HTR-8/SVneo (cell line): Measurements from ENCODE around the gene ATE1.
"Not testable (repeated sequence)": the region's sequence is repeated elsewhere in the genome, so short reads cannot be mapped to it uniquely, and the experiment has no call there.

Experiments used
- DNase-seq: peaks from one replicate; pipeline ENCODE4 v3.0.0; 2011; ENCODE audit warnings: low spot score, mixed read lengths; ENCODE audit not compliant: insufficient read length
- FAIRE-seq: peaks from 2 replicates; lab custom pipeline; 2011; peaks lifted over from hg19 to GRCh38; lab: Jason Lieb, UNC

The ATE1 gene

DNA sequence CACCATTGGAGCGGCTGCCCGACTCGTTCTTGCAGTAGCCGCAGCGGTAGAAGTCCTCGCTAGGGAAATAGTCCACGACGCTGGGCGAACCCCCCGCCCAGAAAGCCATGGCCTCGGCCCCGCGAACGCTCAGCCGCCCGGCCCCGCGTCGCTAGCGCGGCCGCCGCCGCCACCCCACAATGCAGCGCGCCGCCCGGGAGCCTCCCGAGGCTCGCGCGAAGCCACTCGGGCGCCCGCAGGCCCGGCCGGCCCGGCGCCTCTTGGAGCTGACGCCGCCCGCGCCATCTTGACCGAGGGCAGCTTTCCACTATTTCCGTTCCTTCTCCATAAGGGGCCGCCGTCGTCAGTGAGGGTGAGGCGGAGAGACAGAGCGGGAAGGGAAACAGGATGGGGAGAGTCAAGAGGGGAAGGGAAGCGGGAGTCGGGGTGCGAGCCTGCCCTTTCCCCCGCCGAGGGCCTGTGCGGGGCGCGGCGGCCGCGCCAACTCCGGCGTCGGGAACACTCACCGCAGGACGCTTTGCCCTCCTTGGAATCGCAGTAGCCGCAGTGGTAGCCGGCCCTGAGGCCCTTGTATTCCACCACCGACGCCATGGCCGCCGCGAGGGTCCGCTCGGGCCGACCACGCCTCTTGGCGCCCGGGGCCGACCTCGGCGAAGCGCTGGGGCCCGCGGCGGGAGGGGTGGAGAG, at the start of gene ATE1:
Gene ATE1, minus strand, starts transcription at position 191 of the 687 bp plus-strand sequence. Its CDS starts 82 bp downstream, at position 109.
- FAIRE-seq, result no peak

GRCh38 chr10:121976607-121977006, 48.8 kb upstream of the ATE1 start:
- DNase-seq, result no peak
- FAIRE-seq, result no peak

More for the DNA sequence above, at the start of gene ATE1:
- peak; percentile 66 for DNase-seq

DNA sequence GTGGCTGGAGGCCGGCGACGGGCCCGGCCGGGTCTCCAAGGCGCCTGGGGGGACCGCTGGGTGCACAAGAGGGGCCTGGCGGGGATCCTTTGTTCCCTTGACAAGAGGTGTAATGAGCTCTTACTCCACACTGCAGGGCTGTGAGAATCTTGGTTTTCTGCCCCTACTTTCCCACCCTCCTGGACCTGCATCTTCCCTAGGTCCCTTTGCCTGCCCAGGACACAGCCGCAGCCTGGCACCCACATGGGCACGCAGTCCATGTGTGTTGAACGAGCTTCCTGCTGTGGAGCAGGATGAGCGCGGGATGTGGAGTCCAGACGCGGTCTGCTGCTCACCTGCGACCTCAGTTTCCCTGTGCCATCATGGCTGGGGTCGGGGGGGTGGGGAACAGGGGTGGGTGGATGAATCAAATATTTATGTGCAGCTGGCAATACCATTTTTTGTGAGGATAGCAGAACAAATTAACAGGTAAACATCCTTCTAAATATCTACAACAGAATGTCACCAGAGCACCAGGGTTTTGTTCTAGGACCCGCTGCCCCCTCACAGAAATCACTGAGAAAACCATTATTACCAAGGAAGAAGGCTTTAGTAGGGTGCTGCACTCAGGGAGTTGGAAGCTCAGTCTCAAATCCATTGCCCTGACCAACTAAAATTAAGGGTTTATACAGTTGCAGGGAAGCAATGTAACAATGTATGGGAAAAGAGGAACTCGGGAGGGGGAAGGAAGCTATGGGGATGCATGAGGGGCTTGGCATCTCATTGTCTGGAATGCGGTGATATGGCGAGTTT, 47.7 kb upstream of the ATE1 start:
- FAIRE-seq, result no peak

GRCh38 chr10:121974535-121975294, 46.9 kb upstream of the ATE1 start, which contains the start of gene NSMCE4A:
Gene NSMCE4A (minus strand): TSS chr10:121975217. CDS start chr10:121975165, 52 bp downstream.
- FAIRE-seq (no peak), DNase-seq (peak; percentile 61)

More for the DNA sequence above, 47.7 kb upstream of the ATE1 start:
- DNase-seq, result no peak

GRCh38 chr10:121974019-121974534, 46.2 kb upstream of the ATE1 start:
- no peak for DNase-seq
- no peak for FAIRE-seq

- not testable (repeated sequence) for FAIRE-seq, DNase-seq
Observed at GRCh38 chr10:121969086-121969485, 41.3 kb upstream of the ATE1 start.

GRCh38 chr10:121965996-121966395, 38.2 kb upstream of the ATE1 start:
- FAIRE-seq (no peak), DNase-seq (no peak)

DNA sequence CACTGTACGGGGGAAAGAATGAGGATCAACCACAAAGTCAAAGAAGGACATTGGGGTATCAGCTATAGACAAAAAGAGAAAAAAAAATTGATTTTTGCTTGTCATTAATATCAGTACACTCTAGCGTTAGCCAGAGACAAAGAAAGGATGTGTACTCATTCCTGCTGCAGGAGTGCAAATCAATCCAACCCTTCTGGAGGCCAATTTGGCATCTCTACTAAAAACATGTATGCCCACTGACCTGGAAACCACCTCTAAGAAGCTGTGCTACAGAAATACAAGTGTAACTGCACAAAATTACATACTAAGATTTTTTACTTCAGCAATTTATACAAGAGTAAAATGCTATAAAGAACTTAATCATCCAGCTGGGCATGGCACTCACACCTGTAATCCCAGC, 33.6 kb upstream of the ATE1 start:
- no peak for DNase-seq

DNA sequence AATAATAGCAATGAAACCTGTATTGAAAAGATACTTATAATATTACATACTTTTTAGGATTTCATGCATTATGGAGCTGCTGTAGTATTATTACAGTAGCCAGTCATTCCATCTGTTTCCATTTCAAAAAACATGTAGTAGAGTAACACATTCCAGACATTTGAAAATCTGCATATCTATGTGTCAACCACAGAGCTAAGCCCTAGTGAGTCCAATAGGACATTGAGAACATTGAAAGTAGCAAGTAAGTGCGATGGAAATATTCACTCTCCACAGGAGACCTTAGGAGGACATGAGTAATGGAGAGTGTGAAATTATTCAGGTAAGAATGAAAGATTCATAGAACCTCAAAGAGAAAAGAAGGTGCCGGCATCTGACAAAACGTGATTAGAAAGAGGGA, 31.8 kb upstream of the ATE1 start:
- DNase-seq (no peak), FAIRE-seq (no peak)

More for the DNA sequence above, 33.6 kb upstream of the ATE1 start:
- FAIRE-seq, result no peak

DNA sequence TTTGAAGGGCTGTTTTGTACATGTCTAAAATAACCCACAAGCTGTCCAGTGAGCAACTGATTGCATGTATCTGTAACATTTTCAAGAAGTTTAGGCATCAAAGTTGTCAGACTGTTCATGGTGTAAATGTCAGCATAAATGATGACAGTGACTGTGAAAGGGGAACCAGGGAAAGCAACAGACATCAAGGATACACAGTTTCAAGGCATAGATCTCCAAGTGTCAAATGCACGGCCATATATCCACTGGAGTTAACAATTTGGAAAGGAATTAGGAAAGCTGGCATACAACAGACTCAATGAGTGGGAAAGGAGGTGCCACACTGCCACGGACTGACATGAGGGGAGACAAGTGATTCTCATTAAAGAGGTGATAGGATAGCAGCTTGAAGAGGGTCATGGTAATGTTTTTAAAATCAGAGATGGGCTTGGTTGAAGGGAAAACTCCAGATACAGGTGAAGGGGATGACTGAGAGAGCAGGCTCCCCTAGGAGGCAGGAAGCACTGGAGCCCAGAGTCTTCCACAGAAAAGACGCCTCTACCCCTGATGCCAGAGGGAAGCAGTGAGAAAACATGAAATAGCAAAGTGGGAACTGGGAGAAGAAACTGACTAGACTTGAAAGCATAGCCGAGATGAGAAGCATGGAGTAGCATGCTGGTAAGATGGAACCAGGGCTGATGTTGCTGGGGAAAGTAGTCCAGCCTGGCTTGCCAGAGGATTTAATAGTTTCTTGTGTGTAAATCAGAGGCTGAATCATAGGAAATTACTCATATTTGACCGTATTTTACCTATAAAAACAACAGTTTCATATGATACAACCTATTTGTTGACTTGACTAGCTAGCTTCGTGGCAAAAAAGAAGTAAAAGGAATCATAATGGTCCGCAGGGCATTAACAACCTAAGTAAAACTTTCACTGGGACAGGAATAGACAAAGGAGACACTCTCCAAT, 28.6 kb upstream of the ATE1 start:
- FAIRE-seq, result no peak
- DNase-seq, result no peak

- DNase-seq (no peak), FAIRE-seq (no peak)
Observed at GRCh38 chr10:121952226-121952625, 24.4 kb upstream of the ATE1 start.

GRCh38 chr10:121949451-121949850, 21.6 kb upstream of the ATE1 start:
- DNase-seq, result no peak
- no peak for FAIRE-seq

DNA sequence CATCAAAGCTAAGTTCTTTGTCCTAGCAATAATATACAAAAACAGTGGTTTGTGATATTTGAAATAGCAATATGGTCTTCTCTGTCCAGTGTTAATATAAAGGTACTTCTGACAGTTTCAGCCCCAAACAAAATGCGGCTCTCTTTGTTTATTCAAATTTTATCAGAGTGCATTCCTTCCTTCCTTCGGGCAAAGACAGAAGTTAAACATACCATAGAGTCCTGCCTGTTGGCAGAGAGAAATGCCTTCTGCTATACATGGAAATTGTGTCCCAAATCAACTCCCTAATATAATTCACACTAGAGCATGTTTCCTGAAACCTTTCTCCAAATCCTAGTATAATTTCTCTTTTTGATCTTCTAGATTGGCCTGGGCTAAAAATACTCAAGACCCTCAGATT, 21.2 kb upstream of the ATE1 start:
- DNase-seq (no peak), FAIRE-seq (no peak)

- FAIRE-seq (no peak), DNase-seq (no peak)
Observed at GRCh38 chr10:121947343-121948330, 19.8 kb upstream of the ATE1 start.

- FAIRE-seq, result no peak
- DNase-seq, result peak; percentile 11
Observed at GRCh38 chr10:121942749-121943416, 15.1 kb upstream of the ATE1 start.

GRCh38 chr10:121941532-121941931, 13.7 kb upstream of the ATE1 start:
- no peak for FAIRE-seq
- no peak for DNase-seq

GRCh38 chr10:121936295-121936694, 8.5 kb upstream of the ATE1 start:
- no peak for FAIRE-seq
- DNase-seq, result no peak

DNA sequence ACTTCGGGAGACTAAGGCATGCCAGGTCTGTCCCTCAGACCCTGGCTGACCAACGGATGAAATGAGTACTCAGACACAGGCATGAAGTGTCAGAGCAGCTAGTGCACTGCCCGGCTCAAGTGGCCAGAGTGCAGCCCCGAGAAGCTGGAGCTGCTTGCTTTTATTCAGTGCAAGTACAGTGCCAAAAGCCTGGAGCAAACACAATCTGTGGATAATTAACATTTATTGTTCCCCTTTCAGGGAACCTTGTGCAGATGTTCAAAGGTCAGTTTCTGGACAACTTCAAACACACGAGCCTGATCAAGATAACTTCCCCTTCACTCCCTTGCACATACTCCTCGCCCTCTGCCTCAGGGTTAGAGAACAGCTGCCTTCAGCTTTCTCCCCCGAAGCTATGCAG, 7.9 kb upstream of the ATE1 start:
- no peak for FAIRE-seq

More for the DNA sequence above, 7.9 kb upstream of the ATE1 start:
- no peak for DNase-seq
